HG03159 (cell line): ENCODE data around the gene CUEDC1.
A peak's percentile ranks its signal among the peaks of the same experiment; 100 is the strongest.
"Not testable (repeated sequence)": the region's sequence is repeated elsewhere in the genome, so short reads cannot be mapped to it uniquely, and the experiment has no call there.

ENCODE experiments used
- ATAC-seq: cut with Tn5 transposase; IDR thresholded peaks from one replicate; pipeline ENCODE4 v1.9.1; 2021; ENCODE audit warnings: mild to moderate bottlenecking, moderate library complexity; ENCODE audit not compliant: unreplicated experiment

Gene CUEDC1

DNA sequence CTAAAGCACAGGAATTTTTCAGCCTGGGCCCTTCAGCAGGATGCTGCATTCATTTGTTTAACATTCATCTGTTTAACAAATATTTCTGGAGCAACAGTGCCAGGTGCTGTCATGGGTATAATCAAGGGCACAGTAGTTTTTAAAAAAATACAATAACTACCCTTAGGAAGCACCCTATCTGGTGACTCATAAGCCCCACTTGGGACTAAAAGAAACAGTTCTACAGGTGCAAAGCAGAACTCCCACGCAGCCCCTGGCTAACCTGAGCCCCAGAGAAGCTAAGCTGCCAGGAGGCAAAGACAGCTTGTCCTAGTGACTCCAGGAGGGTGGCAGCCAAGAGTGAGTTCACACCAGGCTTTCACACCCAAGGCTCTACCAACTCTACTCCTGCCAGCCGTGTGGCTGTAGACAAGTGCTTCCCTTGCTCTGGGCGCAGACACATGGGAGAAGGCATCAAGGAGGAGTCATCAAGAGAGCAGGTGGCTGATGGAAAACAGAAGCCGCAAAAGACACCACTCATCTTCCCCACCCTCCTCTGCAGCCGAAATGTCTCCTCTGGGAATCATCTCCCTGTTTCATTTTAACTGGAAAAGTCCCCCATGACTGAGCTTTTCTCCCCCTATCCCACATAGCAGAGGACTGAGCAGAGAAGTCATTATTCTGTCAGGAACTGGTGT lies 14.4 kb downstream of the CUEDC1 start:
- no peak for ATAC-seq

DNA sequence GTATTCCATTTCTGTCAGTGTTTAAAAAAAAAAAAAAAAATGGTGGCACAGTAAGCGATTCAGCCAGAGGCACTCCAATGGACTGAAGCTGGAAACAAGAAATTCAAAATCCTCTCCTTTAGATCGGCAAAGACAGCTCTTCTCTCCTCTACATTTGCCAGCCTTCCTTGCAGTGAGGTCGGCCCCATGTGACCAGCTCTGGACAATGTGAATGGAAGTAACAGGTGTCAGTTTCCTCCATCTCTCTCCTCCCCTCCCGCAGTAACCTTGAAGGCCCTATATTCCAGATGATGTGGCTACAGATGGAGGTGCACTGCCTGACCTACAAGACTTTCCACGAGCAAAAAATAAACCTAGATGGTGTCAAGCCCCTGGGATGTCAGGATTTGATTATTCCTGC lies 15.0 kb downstream of the CUEDC1 start:
- ATAC-seq = no peak

DNA sequence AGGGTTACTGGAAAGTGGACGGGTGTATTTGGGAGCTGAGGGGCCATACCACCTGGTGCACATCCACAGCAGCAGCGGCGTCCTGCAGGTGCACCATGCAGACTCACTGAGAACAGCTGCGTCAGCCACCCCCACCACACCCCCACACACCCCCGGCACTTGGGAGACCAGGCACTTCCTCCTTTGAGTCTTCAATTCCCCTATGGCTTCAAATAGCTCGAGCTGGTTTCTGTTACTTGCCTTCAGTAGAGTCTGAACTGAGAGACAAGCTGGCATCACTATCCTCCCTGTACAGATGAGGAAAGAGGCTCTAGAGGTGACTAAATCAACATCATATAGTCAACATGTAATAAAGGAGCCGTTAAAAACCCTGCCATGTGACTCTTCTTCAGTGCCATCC lies 15.4 kb downstream of the CUEDC1 start:
- ATAC-seq = peak; percentile 80

DNA sequence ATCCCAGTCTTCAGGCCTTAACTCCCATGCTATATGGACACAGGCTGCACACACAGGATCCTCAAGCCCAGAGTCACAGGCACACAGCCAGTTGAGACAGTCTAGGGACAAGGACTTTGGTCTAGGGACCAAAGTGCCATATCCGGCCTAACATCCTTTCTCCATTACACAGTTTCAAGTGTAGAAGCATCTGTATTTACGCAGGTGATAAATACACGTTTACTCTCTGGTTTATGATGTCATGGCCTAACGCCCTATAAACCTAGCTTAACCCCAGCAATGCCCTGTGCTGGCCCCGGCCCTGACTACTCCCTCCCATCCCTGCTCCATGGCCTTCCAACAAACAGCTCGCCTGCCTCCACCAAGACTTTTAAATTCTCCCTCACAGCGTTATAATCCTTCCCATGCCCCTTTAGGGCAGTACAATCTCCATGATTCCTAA lies 17.1 kb downstream of the CUEDC1 start:
- ATAC-seq = no peak

DNA sequence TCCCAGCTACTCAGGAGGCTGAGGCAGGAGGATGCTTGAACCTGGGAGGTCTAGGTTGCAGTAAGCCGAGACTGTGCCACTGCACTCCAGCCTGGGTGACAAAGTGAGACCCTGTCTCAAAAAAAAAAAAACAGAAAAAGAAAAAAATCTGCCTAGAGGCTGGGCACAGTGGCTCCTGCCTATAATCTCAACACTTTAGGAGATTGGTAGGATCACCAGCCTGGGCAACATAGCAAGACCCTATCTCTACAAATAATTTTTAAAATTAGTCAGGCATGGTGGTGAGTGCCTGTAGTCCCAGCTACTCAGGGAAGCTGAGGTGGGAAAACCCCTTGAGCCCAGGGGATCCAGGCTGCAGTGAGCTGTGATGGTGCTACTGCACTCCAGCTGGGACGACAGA lies 17.7 kb downstream of the CUEDC1 start:
- no peak for ATAC-seq

DNA sequence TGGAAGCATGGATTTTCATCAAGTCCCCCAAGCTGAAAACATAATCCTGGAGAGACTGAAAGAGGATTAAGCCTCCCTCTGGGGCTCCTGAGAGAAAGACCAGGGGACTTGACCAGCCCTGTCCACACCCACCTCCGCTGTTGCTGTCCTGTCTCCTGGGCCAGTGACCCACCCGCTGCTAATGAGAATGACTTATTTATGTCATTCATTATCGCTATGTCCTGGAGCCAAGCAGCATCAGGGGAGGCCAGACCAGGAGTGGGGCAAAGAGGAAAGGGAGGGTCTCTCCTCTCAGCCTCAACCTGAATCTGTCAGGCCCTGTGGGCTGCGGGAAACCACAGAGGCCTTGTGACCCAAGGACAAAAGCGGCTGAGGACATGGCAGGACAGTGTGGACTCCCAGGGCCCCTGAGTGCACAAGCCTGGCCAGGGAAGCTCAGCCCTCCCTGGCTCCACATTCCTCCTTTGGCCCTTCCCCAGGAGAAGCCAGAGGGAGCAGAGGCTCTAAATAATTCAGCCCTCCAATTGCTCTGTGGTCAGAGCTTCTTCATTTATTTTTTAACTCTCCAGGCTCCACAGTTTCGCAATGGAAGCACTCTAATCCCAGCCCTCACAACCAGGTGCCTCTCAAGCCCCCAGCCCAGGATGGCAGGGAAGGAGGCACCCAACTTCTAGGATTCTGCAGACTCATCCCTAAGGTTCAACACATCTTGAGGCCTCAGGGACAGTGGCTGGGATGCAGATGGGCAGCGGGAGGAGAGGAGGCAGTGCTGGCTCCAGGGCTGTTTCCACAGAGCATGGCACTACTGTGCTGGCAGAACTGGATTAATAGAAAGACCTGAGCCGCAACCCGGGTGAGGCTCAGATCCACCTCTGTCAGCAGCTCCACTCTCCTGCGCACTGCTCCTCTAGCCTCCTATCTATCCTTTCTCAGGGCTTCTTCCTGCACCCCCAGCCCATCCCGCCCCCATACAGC lies 19.1 kb downstream of the CUEDC1 start:
- ATAC-seq = no peak

DNA sequence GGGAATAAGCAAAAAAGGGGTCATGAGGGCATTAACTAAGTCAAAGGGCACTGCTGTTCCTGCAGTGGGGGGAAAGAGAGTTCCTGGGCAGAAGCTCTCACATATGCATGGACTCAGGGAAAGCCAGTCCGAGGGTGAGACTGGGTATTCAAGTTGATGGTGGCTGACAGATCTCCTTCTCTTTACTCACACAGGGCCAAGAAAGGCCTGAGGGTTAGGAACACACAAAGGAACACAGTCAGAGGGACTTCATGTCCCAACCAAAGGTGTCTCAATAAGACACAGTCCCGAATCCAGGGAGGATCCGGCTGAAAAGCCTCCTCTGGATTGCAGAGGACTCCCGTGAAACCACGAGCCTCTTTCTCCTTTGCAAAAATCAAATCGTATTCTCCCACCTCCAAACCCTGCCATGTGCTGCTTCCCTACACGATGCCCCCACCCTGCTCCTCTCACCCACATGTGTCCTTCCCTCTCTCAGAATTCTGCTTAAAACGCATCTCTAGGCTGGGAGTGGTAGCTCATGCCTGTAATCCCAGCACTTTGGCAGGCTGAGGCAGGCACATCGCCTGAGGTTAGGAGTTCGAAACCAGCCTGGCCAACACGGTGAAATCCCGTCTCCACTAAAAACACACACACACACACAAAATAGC lies 23.6 kb downstream of the CUEDC1 start:
- ATAC-seq = no peak

DNA sequence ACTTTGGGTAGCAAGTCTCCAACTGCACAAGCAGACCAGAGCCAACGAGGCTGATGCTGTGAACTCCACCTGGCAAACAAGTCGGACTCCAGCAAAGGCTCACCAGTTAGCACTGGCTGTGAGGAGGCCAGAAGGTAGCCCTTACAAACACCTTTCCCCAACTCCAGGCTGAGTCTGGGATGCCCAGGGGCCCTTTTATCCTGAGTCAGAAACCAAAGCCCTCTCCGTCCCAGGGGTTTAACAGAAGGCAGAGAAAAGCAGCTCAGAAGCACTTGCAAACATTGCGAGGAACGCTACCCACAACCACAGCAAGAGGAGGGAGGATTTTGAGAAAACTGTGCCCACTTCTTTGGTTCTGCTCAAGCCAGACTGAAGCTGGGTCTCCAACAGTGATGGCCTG lies 25.0 kb downstream of the CUEDC1 start:
- no peak for ATAC-seq

DNA sequence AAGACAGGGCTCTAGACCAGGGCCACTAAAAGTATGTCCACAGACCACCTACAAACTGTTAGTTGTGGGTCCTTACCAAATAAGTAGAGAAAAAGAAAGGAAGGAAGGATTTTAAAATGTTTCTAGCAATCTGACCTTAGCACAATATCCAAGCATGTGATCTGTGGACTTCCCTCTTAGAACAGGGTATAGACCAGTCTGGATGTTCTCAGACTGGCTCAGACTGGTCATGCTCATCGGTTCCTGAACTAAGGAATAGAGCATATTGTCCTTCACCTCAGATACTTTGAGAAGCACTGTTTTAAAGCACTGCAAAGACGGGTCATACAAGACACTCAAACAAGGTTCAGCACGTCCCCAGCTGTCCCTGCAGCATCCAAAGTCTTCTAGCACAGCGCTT lies 25.8 kb downstream of the CUEDC1 start:
- no peak for ATAC-seq

DNA sequence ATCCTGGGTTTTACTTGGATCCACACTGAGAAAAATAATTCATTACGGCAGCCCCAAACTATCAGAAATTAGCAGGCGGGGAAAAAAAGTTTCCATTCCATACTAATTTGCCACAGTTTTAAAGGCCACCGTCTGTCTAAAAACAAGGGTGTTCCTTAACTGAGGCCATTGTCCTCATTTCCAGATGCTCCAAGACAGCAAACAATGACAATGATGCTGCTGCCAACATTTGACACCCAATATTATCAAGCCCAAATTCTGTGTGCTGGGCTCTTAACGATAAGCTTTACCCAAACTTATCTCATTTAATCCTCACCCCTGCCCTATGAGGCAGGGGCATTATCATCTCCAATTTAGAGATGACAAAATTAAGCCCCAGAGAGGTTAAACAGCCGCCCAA lies 26.3 kb downstream of the CUEDC1 start:
- ATAC-seq = no peak

DNA sequence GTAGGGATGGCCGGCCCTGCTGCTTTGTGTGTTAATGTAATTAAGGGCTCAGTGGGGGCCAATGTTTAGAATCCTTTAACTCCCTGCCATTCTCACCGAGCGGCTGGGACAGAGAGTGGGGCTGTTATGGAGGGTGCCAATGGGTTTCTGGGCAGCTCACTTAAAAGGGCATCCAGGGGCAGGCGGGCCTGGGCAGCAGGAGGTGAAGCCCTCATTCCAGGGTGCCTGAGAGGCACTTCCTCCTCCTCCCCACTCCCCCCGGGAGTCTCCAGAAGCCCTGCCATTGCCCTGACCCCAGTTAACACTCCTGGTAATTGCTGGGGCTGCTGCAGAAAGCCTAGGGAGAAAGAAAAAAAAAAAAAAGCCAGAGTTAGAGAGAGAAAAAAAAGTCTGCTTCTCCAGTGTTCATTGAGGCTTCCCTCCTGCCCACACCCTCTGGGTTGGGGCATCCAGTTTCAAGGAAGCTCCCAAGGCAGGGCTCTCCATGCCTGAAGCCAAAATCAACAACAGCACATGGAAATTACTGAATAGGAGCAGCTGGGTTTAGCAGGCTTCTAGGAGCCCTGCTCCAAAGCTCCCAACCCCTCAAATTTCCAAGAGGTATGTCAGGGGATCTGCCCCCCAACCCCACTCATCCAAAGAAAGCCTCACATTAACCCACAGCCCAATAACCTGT lies 28.0 kb downstream of the CUEDC1 start:
- ATAC-seq = no peak

DNA sequence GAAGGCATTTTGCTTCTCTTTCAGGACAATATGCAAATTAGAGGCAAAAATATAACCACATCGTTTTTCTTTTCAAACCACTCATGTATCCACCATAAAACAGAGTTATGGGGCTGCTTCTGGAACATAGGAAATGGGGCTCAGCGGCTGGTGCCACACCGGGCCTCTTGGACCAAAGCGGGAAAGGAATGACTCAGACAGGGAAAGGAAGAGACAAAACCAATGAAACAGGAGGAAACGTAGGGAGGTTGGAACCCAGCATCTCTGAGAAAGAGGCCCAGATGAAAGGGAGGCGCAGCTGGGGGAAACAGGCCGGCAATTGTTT lies 28.5 kb downstream of the CUEDC1 start:
- no peak for ATAC-seq

DNA sequence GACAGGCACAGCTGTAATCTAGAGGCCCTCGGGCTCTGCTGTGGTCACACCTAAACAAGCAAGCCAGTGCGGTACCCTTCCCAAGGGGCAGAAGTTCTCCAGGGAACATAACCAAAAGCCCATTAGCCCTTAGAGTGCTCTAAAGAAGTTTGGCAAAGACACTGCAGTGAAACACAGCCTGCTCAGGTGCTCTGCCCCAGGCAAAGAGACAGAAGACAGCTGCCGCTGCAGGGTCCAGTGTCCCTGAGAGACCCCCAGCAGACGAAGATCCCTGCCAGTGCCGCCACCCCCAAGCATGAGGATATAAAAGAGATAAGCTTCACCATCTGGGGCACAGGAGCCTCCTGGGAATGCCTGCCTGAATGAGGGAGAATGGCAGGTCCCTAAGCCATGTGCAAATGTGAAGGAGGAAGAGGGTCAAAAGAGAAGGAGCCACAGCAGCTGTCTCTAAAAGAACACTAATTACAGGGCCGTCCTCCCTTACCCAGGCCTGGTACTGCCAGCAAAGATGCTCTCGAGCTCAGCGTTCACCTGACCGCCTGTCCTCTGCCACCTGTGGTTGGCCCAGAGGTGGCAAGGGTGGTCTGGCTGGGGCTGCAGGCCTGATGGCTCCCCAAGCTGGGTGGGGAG lies 29.7 kb downstream of the CUEDC1 start:
- ATAC-seq = no peak

DNA sequence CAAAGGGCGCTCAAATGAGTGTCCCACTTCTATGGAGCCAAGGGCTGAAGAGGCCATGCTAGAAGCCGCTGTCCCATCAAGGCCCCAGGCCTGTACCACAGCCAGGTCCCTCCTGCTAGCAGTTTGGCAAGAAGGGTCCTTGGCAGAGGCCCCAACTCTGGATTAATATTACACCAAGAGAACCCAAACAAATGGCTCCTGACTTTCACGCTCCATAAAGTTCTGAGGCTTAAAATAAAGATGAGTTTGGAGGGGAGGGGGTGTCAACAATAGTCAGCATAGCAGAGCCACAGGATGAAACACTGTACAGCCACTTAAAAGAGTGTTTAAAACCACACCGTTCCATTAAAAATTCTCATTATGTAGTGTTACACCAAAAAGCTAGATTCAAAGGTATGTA lies 30.5 kb downstream of the CUEDC1 start:
- ATAC-seq = no peak

DNA sequence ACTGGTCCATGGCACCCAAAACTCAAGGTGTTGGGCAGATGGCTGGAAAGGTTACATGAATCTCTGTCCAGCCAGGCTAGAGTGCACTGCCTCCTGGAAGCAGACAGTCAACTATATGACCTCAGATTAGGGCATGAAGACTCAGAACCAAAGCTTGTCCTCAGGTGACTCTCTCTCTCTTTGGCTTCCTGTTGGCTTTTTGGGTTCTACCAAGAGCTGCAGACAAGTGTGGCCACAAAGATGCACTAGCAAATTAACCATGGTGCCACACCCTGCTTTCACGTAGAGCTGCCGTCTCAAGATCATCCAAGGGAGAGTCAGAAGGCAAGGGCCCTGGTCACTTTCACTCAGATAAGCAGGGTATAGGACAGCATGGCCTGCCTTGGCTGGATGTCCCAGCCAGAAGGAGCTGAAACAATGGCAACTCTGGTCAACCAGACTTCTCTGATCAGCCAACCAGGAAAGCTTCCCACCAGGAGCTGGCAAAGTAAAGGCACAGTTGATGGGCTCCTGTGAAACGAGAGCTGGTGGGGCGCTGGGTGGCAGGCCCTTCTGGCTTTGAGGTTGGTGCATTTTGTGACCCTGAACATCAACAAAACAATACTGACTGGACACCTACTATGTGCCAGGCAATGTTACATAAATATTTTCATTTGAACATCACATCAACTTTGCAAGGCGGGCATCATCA lies 31.9 kb downstream of the CUEDC1 start:
- no peak for ATAC-seq

DNA sequence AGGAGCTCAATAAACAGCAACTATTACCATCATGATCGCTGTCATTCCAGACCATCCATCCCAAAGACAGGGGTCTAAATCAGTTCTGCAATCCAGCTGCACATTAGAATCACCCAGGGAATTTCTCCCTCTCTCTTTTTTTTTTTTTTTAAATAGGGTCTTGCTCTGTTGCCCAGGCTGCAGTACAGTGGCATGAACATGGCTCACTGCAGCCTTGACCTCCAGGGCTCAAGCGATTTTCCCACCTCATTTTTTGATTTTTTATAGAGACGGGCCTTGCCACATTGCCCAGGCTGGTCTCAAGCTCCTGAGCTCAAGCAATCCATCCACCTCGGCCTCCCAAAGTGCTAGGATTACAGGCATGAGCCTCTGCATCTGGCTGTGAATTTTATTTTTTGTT lies 32.5 kb downstream of the CUEDC1 start:
- ATAC-seq = not testable (repeated sequence)

DNA sequence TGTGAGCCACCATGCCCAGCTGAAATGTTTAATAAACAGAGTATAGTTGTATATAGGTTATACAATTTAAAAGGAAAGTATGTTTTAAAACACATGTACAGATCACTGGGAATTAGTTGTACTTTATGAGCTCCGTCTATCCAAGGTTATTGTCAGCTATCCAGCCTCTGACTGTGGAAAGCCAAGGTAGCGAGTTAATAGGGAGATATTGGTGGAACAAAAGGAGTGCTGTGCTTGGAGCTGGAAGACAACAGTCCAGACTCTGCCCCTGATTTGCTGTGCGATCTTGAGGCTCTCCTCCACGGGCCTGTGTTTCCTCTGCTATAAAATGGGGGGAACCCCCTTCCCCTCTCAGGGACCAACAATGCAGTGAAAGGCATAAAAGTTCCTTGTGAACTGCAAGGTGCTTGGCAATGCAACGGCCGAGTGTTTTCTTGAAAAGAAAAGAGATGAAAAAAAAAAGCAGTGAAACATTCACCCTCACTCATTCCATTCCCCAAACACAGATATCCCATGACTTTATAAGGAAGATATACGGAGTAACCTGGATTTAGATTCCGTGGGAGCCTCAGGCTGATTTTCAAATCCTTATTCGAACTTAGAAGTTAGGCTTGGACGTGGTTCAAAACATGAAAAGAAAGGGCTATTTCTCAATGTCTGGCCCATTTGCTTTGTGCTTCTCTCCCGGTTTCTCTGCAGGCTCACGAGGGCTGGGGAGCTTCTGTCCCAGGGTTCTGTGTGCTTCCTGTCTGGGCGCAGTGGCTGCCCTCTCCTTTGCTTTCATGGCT lies 34.1 kb downstream of the CUEDC1 start:
- ATAC-seq = no peak

DNA sequence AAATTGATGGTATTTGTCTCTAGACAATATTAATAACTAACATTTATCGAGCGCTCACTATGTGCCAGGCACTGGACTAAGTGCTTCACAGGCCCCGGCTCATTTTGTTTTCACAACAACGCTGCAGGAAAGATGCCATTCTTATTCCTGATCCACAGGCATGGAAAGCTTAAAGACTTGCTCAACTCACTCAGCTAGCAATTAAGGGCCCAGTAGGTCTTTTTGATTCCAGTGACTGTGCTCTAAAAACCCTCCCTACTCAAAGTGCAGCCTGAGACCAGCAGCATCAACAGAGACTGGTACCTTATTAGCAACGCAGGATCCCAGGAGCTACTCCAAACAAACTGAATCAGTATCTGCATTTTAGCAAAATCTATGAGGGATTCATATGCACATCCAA lies 35.3 kb downstream of the CUEDC1 start:
- ATAC-seq = no peak
